PFSK-1 (cell line): ENCODE results near the gene RRM2.

ENCODE experiments used
- POLR2AphosphoS5 ChIP-seq: IDR thresholded peaks from 2 replicates; pipeline ENCODE4 v1.6.1; 2012; ENCODE audit warnings: low read depth, mild to moderate bottlenecking, control low read depth, low read length, moderate library complexity
- REST ChIP-seq, 2 experiments: IDR thresholded peaks; 2 replicates each; pipeline versions ENCODE4 v1.6.1 to v1.8.0; 2011 to 2012; ENCODE audit warnings: low read depth in 2 of 2, low read length in 2 of 2, control low read depth in 1 of 2, inconsistent platforms in 1 of 2, mild to moderate bottlenecking in 1 of 2, moderate library complexity in 1 of 2; ENCODE audit not compliant: insufficient read depth in 1 of 2
- SIN3A ChIP-seq: IDR thresholded peaks from 2 replicates; pipeline ENCODE4 v1.6.1; 2012; ENCODE audit warnings: mild to moderate bottlenecking, low read length, moderate library complexity, borderline replicate concordance; ENCODE audit not compliant: insufficient read depth
- TAF1 ChIP-seq: IDR thresholded peaks from 2 replicates; pipeline ENCODE4 v1.6.1; 2012; ENCODE audit warnings: low read length, control low read depth, borderline replicate concordance; ENCODE audit not compliant: insufficient read depth

- TF ChIP-seq POLR2AphosphoS5 (no peak), TAF1 (no peak), SIN3A (no peak), REST (IDR thresholded peaks at IDR 0.05; ENCODE audit: insufficient read depth in 1 of 2, low read depth in 2 of 2, low read length in 2 of 2) (no peak)
Measured at GRCh38 chr2:10075101-10075500, 47.4 kb upstream of the RRM2 start.
